Rectal smooth muscle tissue (tissue), 1 donor: Measurements from ENCODE around the gene CBX4.

Source experiments
- H3K27ac ChIP-seq: one replicate; pipeline ENCODE4 v1.7.0; 2013; ENCODE audit warnings: low read depth, low read length, inconsistent platforms
- H3K27me3 ChIP-seq: one replicate; pipeline ENCODE4 v1.7.0; 2013; ENCODE audit warnings: low read length; ENCODE audit not compliant: control insufficient read depth, insufficient read depth
- H3K36me3 ChIP-seq: one replicate; pipeline ENCODE4 v1.7.0; 2013; ENCODE audit warnings: low read length; ENCODE audit not compliant: control insufficient read depth, insufficient read depth
- H3K4me1 ChIP-seq: one replicate; pipeline ENCODE4 v1.7.0; 2013; ENCODE audit warnings: low read length; ENCODE audit not compliant: control insufficient read depth, insufficient read depth
- H3K4me3 ChIP-seq: one replicate; pipeline ENCODE4 v1.7.0; 2013; ENCODE audit warnings: low read length
- H3K9ac ChIP-seq: one replicate; pipeline ENCODE4 v1.7.0; 2013; ENCODE audit warnings: low read length

CBX4 gene

DNA sequence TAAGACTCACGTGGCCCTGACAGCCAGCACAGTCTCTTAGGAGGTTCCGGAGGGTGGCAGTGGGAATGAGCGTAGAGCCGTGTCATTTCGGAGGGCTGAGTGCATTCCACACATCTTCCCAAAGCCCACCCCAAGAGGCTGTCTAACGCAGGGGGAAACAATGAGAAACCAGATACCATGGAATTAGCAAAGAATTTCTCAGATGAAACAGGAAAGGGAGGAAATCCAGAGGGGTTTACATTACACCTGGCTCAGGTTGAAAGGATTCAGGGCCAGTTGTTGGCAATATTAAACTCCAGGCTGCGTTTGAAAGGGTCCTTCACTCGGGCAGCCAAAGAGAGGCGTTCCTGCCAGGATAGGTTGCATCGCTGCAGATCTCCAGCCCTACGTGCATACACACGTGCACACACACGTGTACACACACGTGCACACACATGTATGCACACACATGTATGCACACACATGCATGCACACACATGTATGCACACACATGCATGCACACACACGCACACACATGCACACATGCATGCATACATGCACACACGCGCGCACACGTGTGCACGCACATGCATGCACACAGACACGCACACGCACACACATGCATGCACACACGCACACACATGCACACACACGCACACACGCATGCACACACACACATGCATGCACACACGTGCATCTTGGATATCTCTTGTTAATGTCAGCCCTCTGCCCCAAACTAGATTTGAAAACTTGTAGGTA, 12.2 kb downstream of the CBX4 start:
- Histone ChIP-seq H3K36me3 (no peaks in the 10 kb centered on the region), H3K9ac (no peak overlapping the region), H3K4me1 (no peaks in the 10 kb centered on the region)

DNA sequence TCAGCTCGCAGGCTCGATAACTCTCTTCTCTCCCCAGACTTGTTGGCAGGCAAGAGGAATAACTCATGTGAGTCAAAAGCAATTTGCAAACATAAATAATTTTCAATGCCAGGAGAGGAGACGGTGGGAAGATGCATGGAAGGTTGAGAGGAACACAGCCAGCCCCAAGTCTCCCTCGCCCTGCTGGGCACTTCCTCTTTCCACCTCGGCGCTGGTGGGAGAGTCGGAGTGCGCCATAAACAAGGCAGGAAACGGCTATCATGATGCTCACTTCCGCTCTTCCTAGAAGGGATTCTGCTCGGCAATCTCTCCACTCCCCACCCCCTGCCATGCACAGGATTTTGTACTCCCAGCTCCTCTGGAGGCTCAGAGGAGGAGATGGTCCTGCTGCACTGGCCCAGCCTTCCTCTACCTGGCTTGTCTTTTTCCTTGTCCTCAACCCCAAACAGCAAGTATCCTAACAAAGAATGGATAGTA, 13.0 kb downstream of the CBX4 start:
- H3K27me3 ChIP-seq, result peaks cover 2% of the 10 kb centered on the region
- H3K4me3 ChIP-seq, result no peak overlapping the region
- H3K27ac ChIP-seq, result no peak overlapping the region
- H3K4me1 ChIP-seq, result no peaks in the 10 kb centered on the region
- H3K36me3 ChIP-seq, result no peaks in the 10 kb centered on the region
- no peak overlapping the region for H3K9ac ChIP-seq

More for the DNA sequence above, 12.2 kb downstream of the CBX4 start:
- peaks cover 2% of the 10 kb centered on the region for H3K27me3 ChIP-seq
- no peak overlapping the region for H3K27ac ChIP-seq
- no peak overlapping the region for H3K4me3 ChIP-seq

DNA sequence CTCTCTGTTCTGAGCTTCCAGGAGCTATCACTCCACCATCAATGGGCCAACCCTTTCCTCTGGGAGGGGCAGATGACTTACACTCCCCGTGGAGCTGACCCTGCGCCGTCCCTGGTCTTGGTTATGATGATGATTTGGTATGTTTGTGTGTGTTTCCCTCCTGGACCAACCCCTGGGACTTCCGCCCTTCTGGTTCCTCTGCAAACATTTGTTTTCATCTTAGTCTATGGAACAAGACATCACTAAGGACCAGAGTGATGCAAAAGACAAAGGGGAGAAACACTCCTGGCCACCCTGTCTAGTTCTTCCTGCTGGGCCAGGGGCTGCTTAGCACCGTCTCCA, 13.7 kb downstream of the CBX4 start:
- Histone ChIP-seq H3K4me1 (no peaks in the 10 kb centered on the region), H3K27me3 (peaks cover 2% of the 10 kb centered on the region), H3K36me3 (no peaks in the 10 kb centered on the region)

DNA sequence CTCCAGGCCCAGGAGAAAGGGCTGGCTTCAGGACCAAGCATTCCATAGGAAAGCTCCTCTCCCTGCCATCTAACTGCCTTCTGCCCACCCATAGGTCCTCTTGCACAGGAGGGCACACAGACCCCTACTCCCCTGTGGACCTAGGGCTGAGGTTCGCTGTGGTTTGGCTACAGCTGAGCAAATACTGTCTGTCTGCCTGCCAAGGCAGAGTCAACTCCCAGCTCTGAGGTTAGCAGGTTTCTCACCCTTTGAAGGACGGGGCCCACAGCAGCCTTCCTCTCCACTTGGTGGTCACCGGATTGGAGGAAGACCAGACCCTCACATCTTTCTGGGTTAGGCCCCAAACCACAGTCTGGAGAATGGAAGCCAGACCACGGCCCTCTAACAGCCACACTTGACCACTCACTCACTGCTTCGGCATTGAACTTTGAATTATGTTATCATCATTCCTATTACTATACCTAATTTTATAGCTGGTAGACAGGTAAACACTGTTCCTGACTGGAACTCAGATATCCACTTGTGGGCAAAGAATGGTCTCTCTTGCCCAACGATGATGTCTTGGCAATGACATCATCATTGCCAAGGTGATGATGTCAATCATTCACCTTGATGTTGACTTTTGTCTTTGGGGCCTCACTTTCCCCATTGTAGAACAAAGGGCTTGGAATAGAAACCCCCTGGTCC, 14.2 kb downstream of the CBX4 start:
- no peak overlapping the region for H3K27ac ChIP-seq
- H3K27me3 ChIP-seq, result peaks cover 5% of the 10 kb centered on the region
- no peak overlapping the region for H3K9ac ChIP-seq
- no peak overlapping the region for H3K4me3 ChIP-seq
- no peaks in the 10 kb centered on the region for H3K4me1 ChIP-seq
- H3K36me3 ChIP-seq, result no peaks in the 10 kb centered on the region

More for the DNA sequence above, 13.7 kb downstream of the CBX4 start:
- Histone ChIP-seq H3K4me3 (no peak overlapping the region), H3K27ac (no peak overlapping the region), H3K9ac (no peak overlapping the region)

DNA sequence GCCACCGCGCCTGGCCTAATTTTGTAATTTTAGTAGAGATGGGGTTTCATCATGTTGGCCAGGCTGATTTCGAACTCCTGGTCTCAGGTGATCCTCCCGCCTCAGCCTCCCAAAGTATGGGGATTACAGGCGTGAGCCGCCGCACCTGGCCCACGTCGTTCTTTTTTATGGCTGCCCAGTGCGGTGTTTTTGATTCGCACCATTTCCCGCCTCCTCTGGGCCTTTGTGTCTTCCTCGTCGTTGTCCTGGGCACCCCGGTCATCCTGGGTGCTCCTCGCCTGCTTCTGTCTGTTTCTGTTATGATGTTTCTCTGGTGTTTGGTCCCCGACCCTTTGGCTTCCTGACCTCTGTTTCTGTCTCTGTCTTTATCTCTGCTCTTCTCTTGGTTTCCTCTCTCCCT, 15.0 kb downstream of the CBX4 start:
- H3K4me1 ChIP-seq, result no peaks in the 10 kb centered on the region
- no peak overlapping the region for H3K9ac ChIP-seq
- peaks cover 5% of the 10 kb centered on the region for H3K27me3 ChIP-seq
- no peak overlapping the region for H3K27ac ChIP-seq
- no peaks in the 10 kb centered on the region for H3K36me3 ChIP-seq
- no peak overlapping the region for H3K4me3 ChIP-seq

DNA sequence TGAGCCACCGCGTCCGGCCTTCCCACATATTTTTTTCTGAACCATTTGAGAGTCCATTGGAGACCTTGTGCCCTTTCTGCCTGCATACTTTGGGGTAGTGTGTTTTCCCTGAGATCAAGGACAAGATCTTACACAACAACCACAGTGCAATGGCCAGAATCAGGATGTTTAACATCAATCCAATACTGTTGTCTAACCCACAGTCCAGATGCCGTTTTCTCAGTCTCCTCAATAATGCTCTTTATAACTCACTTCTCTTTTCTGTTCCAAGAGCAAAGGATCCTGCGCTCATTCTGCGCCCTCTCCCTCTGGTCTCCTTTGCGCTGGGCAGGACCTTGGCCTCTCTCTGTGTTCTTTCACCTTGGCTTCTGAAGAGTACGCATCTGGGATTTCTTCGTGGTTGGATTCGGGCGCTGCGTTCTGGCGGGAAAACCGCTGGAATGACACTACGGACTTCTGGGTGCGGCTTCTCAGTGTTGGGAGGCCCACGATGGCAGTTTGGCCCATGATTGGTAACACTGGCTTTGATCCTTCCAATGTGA, 16.6 kb downstream of the CBX4 start:
- H3K9ac ChIP-seq, result no peak overlapping the region
- no peak overlapping the region for H3K4me3 ChIP-seq
- H3K27ac ChIP-seq, result no peak overlapping the region
- H3K27me3 ChIP-seq, result peaks cover 5% of the 10 kb centered on the region
- no peaks in the 10 kb centered on the region for H3K36me3 ChIP-seq
- no peaks in the 10 kb centered on the region for H3K4me1 ChIP-seq

GRCh38 chr17:79821331-79822095, 17.7 kb downstream of the CBX4 start:
- Histone ChIP-seq H3K36me3 (no peaks in the 10 kb centered on the region), H3K4me3 (no peak overlapping the region), H3K9ac (no peak overlapping the region), H3K4me1 (no peaks in the 10 kb centered on the region), H3K27ac (no peak overlapping the region), H3K27me3 (peaks cover 3% of the 10 kb centered on the region)

DNA sequence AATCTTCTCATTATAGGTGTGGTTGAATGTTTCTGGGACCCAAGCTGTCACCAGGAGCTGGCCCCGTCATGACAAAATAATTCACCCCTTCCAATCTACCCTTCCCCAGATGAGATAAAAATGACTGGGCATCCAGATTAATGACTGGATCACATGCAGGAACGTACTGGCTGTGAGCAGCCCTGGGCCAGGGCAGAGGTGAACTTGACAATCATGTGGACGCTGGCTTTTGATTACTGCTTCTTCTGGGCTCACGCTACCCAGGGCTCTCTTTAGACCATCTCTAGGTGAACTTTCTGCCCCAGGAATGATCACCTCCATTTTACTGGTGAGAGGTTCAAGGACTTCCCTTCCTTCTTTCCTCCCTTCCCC, 18.3 kb downstream of the CBX4 start:
- Histone ChIP-seq H3K27ac (no peak overlapping the region), H3K36me3 (no peaks in the 10 kb centered on the region), H3K9ac (no peak overlapping the region), H3K27me3 (peaks cover 3% of the 10 kb centered on the region), H3K4me1 (no peaks in the 10 kb centered on the region), H3K4me3 (no peak overlapping the region)

GRCh38 chr17:79819534-79820276, 19.5 kb downstream of the CBX4 start:
- Histone ChIP-seq H3K4me3 (no peak overlapping the region), H3K27me3 (peaks cover 13% of the 10 kb centered on the region), H3K9ac (no peak overlapping the region), H3K36me3 (no peaks in the 10 kb centered on the region), H3K27ac (no peak overlapping the region), H3K4me1 (no peaks in the 10 kb centered on the region)

GRCh38 chr17:79819085-79819484, 20.2 kb downstream of the CBX4 start:
- H3K4me1 ChIP-seq, result no peaks in the 10 kb centered on the region
- peaks cover 16% of the 10 kb centered on the region for H3K27me3 ChIP-seq
- no peak overlapping the region for H3K27ac ChIP-seq
- H3K4me3 ChIP-seq, result no peak overlapping the region
- no peak overlapping the region for H3K9ac ChIP-seq
- no peaks in the 10 kb centered on the region for H3K36me3 ChIP-seq

- H3K9ac ChIP-seq, result no peak overlapping the region
- H3K36me3 ChIP-seq, result no peaks in the 10 kb centered on the region
- peaks cover 19% of the 10 kb centered on the region for H3K27me3 ChIP-seq
- no peak overlapping the region for H3K4me3 ChIP-seq
- no peak overlapping the region for H3K27ac ChIP-seq
- no peaks in the 10 kb centered on the region for H3K4me1 ChIP-seq
These were observed 21.0 kb downstream of the CBX4 start for GRCh38 chr17:79818026-79818758.
